A549 (cell line): Measurements from ENCODE around the gene IFT27. TPM values are rescaled to one million over a fixed set of nuclear protein-coding genes. Genes with fewer than 3 reads are reported as not detected.

ENCODE experiments used
- ATAC-seq, 2 experiments: fragments of 200-7000 bp in 1 of 2; fragments of >200 bp in 1 of 2; cut with Nextera tagmentation in 1 of 2; cut with Tn5 transposase in 1 of 2; 3 replicates each; pipeline versions ENCODE4 v1.8.0 to v1.9.1; 2018 to 2020; ENCODE audit warnings: mild to moderate bottlenecking in 1 of 2, moderate library complexity in 1 of 2
- CTCF ChIA-PET: fragments of 300-600 bp; sonication (Branson Sonifier 250); formaldehyde crosslinking; extraction: SDS; loops from one replicate; lab custom pipeline; 2021; ENCODE audit warnings: antibody characterized with exemption, inconsistent platforms; lab: Yijun Ruan, JAX
- POLR2A ChIA-PET: fragments of 350-600 bp; formaldehyde crosslinking; extraction: SDS; loops from one replicate; lab custom pipeline; 2021; ENCODE audit warnings: antibody characterized with exemption, inconsistent platforms; lab: Yijun Ruan, JAX
- DNase-seq, 2 experiments: peaks; one replicate each; pipeline versions ENCODE4 v3.0.0 to v3.0.0-alpha.2; 2011 to 2016; ENCODE audit warnings: low read depth in 1 of 2, low spot score in 1 of 2
- FAIRE-seq: peaks from 2 replicates; lab custom pipeline; 2011; peaks lifted over from hg19 to GRCh38; lab: Jason Lieb, UNC
- H3K27ac ChIP-seq, 2 experiments: fragments of >200 bp; sonication (Bioruptor Twin); formaldehyde crosslinking; 3 replicates each; pipeline ENCODE4 v1.5.1; 2016 to 2017
- H3K4me1 ChIP-seq: fragments of >200 bp; sonication (Bioruptor Twin); formaldehyde crosslinking; 3 replicates; pipeline ENCODE4 v1.6.1; 2016
- H3K4me2 ChIP-seq: fragments of >200 bp; sonication (Bioruptor Twin); formaldehyde crosslinking; 3 replicates; pipeline ENCODE4 v1.6.1; 2016
- H3K4me3 ChIP-seq: fragments of >200 bp; sonication (Bioruptor Twin); formaldehyde crosslinking; 3 replicates; pipeline ENCODE4 v1.5.1; 2016
- H3K9me3 ChIP-seq: fragments of >200 bp; sonication (Bioruptor Twin); formaldehyde crosslinking; 3 replicates; pipeline ENCODE4 v1.6.1; 2016
- CHD2 ChIP-seq: fragments of 150-350 bp; IDR thresholded peaks from 2 replicates; pipeline ENCODE4 v1.6.1; 2014; ENCODE audit warnings: low read length; ENCODE audit not compliant: partially characterized antibody
- CTCF ChIP-seq: fragments of >200 bp; sonication (Bioruptor Twin); formaldehyde crosslinking; IDR thresholded peaks from 3 replicates; pipeline ENCODE4 v1.5.1; 2016
- E2F6 ChIP-seq: IDR thresholded peaks from 2 replicates; pipeline ENCODE4 v1.6.1; 2012; ENCODE audit warnings: low read depth, borderline replicate concordance
- EP300 ChIP-seq, 2 experiments: fragments of >200 bp; sonication (Bioruptor Twin); formaldehyde crosslinking; IDR thresholded peaks; 2 replicates in 1 of 2; 3 replicates in 1 of 2; pipeline ENCODE4 v1.6.1; 2016 to 2017
- FOSL2 ChIP-seq, 2 experiments: fragments of 450-650 bp in 1 of 2; fragments of >200 bp in 1 of 2; sonication (Bioruptor Twin) in 1 of 2; formaldehyde crosslinking; IDR thresholded peaks; 2 replicates each; pipeline versions ENCODE4 v1.5.0 to v1.6.1; 2016 to 2020; ENCODE audit warnings: mild to moderate bottlenecking in 1 of 2, moderate library complexity in 1 of 2
- HEYL ChIP-seq: fragments of 250-450 bp; sonication (Bioruptor Pico); IDR thresholded peaks from 2 replicates; pipeline ENCODE4 v1.8.0; 2021; ENCODE audit warnings: mild to moderate bottlenecking, moderate library complexity
- HOXB5 ChIP-seq: fragments of 250-450 bp; sonication (Bioruptor Pico); IDR thresholded peaks from 2 replicates; pipeline ENCODE4 v1.5.0; 2020; ENCODE audit warnings: mild to moderate bottlenecking, moderate library complexity
- JUNB ChIP-seq: fragments of >200 bp; sonication (Bioruptor Twin); formaldehyde crosslinking; IDR thresholded peaks from 2 replicates; pipeline ENCODE4 v1.6.1; 2016
- MAZ ChIP-seq: fragments of 150-350 bp; IDR thresholded peaks from 2 replicates; pipeline ENCODE4 v1.6.1; 2014; ENCODE audit warnings: antibody characterized with exemption, low read depth, low read length, borderline replicate concordance
- MYC ChIP-seq: IDR thresholded peaks from 2 replicates; pipeline ENCODE4 v1.6.1; 2012; ENCODE audit warnings: mild to moderate bottlenecking, inconsistent platforms, low read length, improper control_type of control experiment, borderline replicate concordance
- RARB ChIP-seq: fragments of 250-450 bp; sonication (Bioruptor Pico); IDR thresholded peaks from 2 replicates; pipeline ENCODE4 v1.8.0; 2021; ENCODE audit warnings: mild to moderate bottlenecking, moderate library complexity
- REST ChIP-seq: fragments of 200-600 bp; sonication (generic); IDR thresholded peaks from 2 replicates; pipeline ENCODE4 v1.6.1; 2016; ENCODE audit warnings: antibody characterized with exemption, mild to moderate bottlenecking, moderate library complexity
- RFX5 ChIP-seq: fragments of 450-650 bp; IDR thresholded peaks from 2 replicates; pipeline ENCODE4 v1.7.1; 2014; ENCODE audit warnings: antibody characterized with exemption, mild to moderate bottlenecking, moderate library complexity
- USF2 ChIP-seq: fragments of 450-650 bp; IDR thresholded peaks from 2 replicates; pipeline ENCODE4 v1.6.1; 2014; ENCODE audit warnings: antibody characterized with exemption
- ZC3H11A ChIP-seq: fragments of 450-650 bp; IDR thresholded peaks from 2 replicates; pipeline ENCODE4 v1.6.1; 2014; ENCODE audit warnings: antibody characterized with exemption, mild to moderate bottlenecking
- ZSCAN20 ChIP-seq: fragments of 250-450 bp; sonication (Bioruptor Pico); IDR thresholded peaks from 2 replicates; pipeline ENCODE4 v1.8.0; 2022; ENCODE audit warnings: mild to moderate bottlenecking, moderate library complexity
- WGBS: methylation state at CpG from one replicate; pipeline ENCODE4 v1.1.6; 2017; ENCODE audit errors: missing lambda C conversion rate; 5-methylcytosine and 5-hydroxymethylcytosine counted together
- polyA plus RNA-seq, 4 experiments: library from polyadenylated mRNA; depleted of rRNA in 3 of 4; stranded (reverse); fragments of >200 nt; fragmentation: RNase III in 1 of 4; extraction: RNeasy Plus Mini Kit Qiagen cat#74134 plus additional on column Dnase treatment in 1 of 4; gene quantifications; 2 replicates in 3 of 4; 3 replicates in 1 of 4; pipeline ENCODE4 v1.2.3, GENCODE V29; 2011 to 2017

IFT27 gene
- polyA plus RNA-seq, 2 of the 4 experiments (the other 2 are of a cell fraction), result 17.5 to 24.6 TPM

- ATAC-seq, result no peak
- Histone ChIP-seq H3K4me2 (no peak overlapping the region), H3K27ac (no peak overlapping the region), H3K4me3 (no peak overlapping the region), H3K4me1 (no peaks in the 10 kb centered on the region), H3K9me3 (no peaks in the 10 kb centered on the region)
- no peak for TF ChIP-seq HEYL (CRISPR knock-in tag)
- no peak for TF ChIP-seq REST
- no peak for TF ChIP-seq ZC3H11A
- TF ChIP-seq JUNB, result no peak
- TF ChIP-seq FOSL2 (IDR thresholded peaks at IDR 0.05), result no peak
- no peak for TF ChIP-seq FOSL2 (CRISPR knock-in tag; IDR thresholded peaks at IDR 0.05)
- TF ChIP-seq E2F6, result no peak
- TF ChIP-seq MYC, result no peak
- TF ChIP-seq USF2, result no peak
- no peak for TF ChIP-seq RFX5
- TF ChIP-seq RARB, result no peak
- no peak for TF ChIP-seq EP300 (IDR thresholded peaks at IDR 0.05)
- TF ChIP-seq ZSCAN20 (CRISPR knock-in tag), result no peak
- no peak for TF ChIP-seq MAZ
- DNase-seq, result no peak
- FAIRE-seq, result no peak
- ChIA-PET CTCF (interaction anchor here (0.6 kb wide), 1 partner anchor 744 kb away, joined by 5 read pairs; no protein-coding TSS in a partner anchor), POLR2A (no interaction called here)
- WGBS, result 67% methylated on average over 9 of the region's 9 CpGs
These were observed 21.5 kb upstream of the IFT27 start for GRCh38 chr22:36797374-36797773.

GRCh38 chr22:36796552-36797175 is 20.7 kb upstream of the IFT27 start:
- Histone ChIP-seq H3K4me1 (no peaks in the 10 kb centered on the region), H3K4me3 (no peak overlapping the region), H3K4me2 (no peak overlapping the region), H3K27ac (no peak overlapping the region), H3K9me3 (no peaks in the 10 kb centered on the region)
- CTCF ChIA-PET, result interaction anchor here (0.8 to 1.1 kb wide), 4 partner anchors 8 to 250 kb away, joined by 3 read pairs; no protein-coding TSS in a partner anchor
- POLR2A ChIA-PET, result interaction anchor here (0.7 kb wide), 1 partner anchor 174 kb away, joined by 3 read pairs; no protein-coding TSS in a partner anchor
- DNase-seq, result no peak
- ATAC-seq, result no peak
- TF ChIP-seq E2F6 (no peak), CTCF (no peak), USF2 (no peak), CHD2 (no peak), HOXB5 (CRISPR knock-in tag) (no peak)
- 60% methylated on average over 7 of the region's 7 CpGs for WGBS
- FAIRE-seq, result no peak
